Subcutaneous adipose tissue (tissue), 4 donors: ENCODE results near the gene THOC6. TPM values are rescaled to one million over a fixed set of nuclear protein-coding genes. Genes with fewer than 3 reads are reported as not detected.

Source experiments
- total RNA-seq, 4 donors: library from RNA; depleted of rRNA; stranded (reverse); fragments of >200 nt; gene quantifications; one replicate each; pipeline ENCODE4 v1.1.0, GENCODE V29; 2016
- TF ChIP-seq, protein P1 (sequence below): fragments of 450-650 bp; IDR thresholded peaks from one replicate; pipeline ENCODE4 v1.5.1; 2016; ENCODE audit warnings: low read depth, mild to moderate bottlenecking, control low read depth, antibody characterized with exemption, moderate library complexity

THOC6 gene
- total RNA-seq, 4 donors from 2014 or later: 10.8 to 17.2 (median 13.8) TPM

- TF ChIP-seq, protein P1, sequence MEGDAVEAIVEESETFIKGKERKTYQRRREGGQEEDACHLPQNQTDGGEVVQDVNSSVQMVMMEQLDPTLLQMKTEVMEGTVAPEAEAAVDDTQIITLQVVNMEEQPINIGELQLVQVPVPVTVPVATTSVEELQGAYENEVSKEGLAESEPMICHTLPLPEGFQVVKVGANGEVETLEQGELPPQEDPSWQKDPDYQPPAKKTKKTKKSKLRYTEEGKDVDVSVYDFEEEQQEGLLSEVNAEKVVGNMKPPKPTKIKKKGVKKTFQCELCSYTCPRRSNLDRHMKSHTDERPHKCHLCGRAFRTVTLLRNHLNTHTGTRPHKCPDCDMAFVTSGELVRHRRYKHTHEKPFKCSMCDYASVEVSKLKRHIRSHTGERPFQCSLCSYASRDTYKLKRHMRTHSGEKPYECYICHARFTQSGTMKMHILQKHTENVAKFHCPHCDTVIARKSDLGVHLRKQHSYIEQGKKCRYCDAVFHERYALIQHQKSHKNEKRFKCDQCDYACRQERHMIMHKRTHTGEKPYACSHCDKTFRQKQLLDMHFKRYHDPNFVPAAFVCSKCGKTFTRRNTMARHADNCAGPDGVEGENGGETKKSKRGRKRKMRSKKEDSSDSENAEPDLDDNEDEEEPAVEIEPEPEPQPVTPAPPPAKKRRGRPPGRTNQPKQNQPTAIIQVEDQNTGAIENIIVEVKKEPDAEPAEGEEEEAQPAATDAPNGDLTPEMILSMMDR: no peak
Observed at GRCh38 chr16:3004781-3005284, 19.0 kb upstream of the THOC6 start.

GRCh38 chr16:3007059-3007956, 16.5 kb upstream of the THOC6 start:
- TF ChIP-seq, protein P1: no peak

DNA sequence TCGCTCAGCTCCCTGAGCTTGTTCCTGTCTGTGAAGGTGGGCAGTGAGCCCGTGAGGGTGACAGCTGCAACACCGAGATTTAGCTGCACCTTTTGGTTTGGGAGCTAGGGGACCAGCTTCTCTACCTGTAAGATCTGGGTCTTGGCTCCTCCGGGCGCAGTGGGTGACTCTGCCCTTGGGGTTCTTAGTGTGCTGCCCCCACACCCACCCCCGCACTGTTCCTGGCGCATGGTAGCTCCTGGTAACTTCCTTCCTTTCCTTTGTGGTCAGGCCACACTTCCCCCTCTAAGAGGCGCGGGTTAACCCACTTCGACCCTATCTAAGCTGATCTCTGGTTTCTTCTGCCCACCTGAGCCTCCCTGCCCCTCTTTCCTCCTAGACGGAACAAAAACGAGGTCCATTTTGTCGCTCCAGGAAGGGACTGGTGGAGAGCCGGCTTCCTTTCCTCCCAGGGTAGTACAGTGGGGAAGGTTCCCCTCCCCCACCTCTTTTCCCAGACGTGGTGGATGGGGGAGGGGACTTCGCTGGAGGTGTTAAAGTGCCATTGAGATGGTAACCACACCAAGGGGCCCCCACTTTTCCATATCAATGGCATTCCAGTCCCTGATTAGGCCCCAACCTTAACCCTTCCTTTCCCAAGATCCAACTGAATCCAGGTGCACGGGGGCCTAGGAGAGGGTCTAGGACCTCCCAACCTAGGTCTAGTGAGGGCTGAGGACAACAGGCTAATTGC, 15.7 kb upstream of the THOC6 start:
- TF ChIP-seq, protein P1: no peak

DNA sequence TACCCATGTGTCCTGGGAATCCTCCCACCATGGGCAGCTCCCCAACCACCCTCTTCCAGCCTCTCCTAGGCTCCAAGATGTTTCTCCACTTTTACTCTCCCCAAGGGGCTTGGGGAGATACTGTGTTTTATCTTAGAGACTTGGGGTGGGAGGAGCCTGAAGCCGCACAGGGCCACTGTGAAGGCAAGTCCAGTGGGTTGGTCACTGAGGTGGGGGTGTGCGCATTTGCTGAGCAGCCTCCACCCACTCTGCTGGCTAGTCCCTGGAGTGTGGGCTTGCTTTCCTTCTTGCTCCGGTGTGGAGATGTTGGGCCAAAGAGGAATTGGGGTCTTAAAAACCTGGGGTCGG, 15.2 kb upstream of the THOC6 start:
- TF ChIP-seq, protein P1: no peak

DNA sequence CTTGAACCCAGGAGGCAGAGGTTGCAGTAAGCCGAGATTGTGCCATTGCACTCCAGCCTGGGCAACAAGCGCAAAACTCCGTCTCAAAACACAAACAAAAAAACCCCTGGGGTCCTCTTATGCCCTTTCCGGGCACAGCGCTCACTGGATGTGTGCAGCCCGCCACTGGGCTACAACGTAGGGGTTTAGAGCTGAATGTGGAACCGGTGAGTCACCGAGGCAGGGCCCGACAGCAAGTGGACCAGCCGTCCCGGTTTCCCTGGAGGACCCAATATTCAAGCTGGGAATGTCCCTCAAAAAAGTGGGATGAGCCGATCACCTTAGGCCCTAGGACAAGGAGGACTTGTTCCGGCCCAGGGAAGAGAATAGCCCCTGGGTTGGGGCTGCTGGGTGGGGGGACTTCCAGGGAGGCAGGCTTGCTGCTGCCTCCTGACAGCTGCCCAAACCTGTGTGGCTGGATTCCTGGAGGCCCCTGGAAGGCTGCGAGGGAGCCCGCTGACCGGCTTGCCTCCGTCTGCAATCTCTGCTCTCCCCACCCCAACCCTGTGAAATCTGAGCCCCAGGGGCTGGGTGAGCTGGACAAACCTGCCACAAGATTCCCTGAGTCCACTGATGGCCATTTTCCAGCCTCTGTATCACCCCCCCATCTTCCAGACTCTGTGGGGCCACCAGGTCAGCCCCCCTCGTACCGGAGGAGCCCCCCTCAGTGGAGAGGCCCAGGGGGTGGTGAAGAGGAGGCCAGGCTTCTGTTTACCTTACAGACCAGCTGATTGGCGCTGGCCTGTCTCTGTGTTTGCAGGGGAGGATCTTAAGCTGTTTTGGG, 14.1 kb upstream of the THOC6 start:
- TF ChIP-seq, protein P1: no peak

- TF ChIP-seq, protein P1: no peak
Observed at GRCh38 chr16:3010510-3010909, 13.3 kb upstream of the THOC6 start.
